Neural cell (in vitro differentiated cells): ENCODE measurements around the gene XPR1.

Experiments
- EP300 ChIP-seq: fragments of 450-650 bp; conservative IDR thresholded peaks from 2 replicates; pipeline ENCODE4 v1.6.1; 2014; ENCODE audit warnings: antibody characterized with exemption, mild to moderate bottlenecking, moderate library complexity; ENCODE audit not compliant: poor library complexity, severe bottlenecking
- EZH2 ChIP-seq: fragments of 200-600, 300-800 bp; shearing (Covaris generic), sonication (generic); IDR thresholded peaks from 2 replicates; pipeline ENCODE4 v1.6.1; 2014; ENCODE audit warnings: antibody characterized with exemption, low read length, borderline replicate concordance, mild to moderate bottlenecking; ENCODE audit not compliant: insufficient read depth, poor library complexity, severe bottlenecking
- POLR2AphosphoS5 ChIP-seq: IDR thresholded peaks from 2 replicates; pipeline ENCODE4 v1.6.1; 2012
- SMC3 ChIP-seq: fragments of 450-650 bp; conservative IDR thresholded peaks from 2 replicates; pipeline ENCODE4 v1.6.1; 2014; ENCODE audit warnings: antibody characterized with exemption, mild to moderate bottlenecking, moderate library complexity; ENCODE audit not compliant: poor library complexity
- TF ChIP-seq, protein P1 (sequence below): fragments of 450-650 bp; IDR thresholded peaks from 2 replicates; pipeline ENCODE4 v1.5.1; 2014; ENCODE audit warnings: antibody characterized with exemption, mild to moderate bottlenecking, moderate library complexity; ENCODE audit not compliant: poor library complexity, severe bottlenecking

DNA sequence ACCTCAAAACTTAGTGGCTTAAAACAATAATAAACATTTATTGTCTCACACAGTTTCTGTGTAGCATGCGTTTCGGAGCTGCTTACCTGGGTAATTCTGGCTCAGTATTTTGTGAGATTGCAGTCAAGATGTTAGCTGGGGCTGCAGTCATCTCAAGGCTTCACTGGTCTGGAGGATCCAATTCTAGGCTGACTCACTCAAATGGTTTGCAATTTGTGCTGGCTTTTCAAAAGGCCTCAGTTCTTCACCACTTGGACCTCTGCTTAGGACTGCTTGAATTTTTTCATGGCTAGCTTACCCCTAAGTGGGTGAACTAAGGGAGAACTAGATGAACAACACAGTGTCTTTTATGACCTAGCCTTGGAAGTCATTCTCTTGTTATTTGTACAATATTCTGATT is 21.0 kb downstream of the XPR1 start:
- TF ChIP-seq POLR2AphosphoS5 (no peak), EZH2 (no peak), SMC3 (no peak), EP300 (no peak)
- TF ChIP-seq, protein P1, sequence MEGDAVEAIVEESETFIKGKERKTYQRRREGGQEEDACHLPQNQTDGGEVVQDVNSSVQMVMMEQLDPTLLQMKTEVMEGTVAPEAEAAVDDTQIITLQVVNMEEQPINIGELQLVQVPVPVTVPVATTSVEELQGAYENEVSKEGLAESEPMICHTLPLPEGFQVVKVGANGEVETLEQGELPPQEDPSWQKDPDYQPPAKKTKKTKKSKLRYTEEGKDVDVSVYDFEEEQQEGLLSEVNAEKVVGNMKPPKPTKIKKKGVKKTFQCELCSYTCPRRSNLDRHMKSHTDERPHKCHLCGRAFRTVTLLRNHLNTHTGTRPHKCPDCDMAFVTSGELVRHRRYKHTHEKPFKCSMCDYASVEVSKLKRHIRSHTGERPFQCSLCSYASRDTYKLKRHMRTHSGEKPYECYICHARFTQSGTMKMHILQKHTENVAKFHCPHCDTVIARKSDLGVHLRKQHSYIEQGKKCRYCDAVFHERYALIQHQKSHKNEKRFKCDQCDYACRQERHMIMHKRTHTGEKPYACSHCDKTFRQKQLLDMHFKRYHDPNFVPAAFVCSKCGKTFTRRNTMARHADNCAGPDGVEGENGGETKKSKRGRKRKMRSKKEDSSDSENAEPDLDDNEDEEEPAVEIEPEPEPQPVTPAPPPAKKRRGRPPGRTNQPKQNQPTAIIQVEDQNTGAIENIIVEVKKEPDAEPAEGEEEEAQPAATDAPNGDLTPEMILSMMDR = no peak
